Fibroblast of the aortic adventitia (primary cell): ENCODE data around the gene CD7. TPM values are rescaled to one million over a fixed set of nuclear protein-coding genes. Genes with fewer than 3 reads are reported as not detected.
A peak's percentile ranks its signal among the peaks of the same experiment; 100 is the strongest.

Experiments used
- DNase-seq: peaks from one replicate; pipeline ENCODE4 v3.0.0-alpha.2; 2010; ENCODE audit warnings: low read depth
- H3K4me3 ChIP-seq: 2 replicates; pipeline ENCODE4 v1.5.1; 2011; ENCODE audit warnings: low read depth, mild to moderate bottlenecking, control low read depth, low read length, moderate library complexity
- total RNA-seq: library from RNA; depleted of rRNA; stranded (reverse); fragments of >200 nt; gene quantifications from 2 replicates; pipeline ENCODE4 v1.2.3, GENCODE V29; 2012; ENCODE audit warnings: low replicate concordance
- TF ChIP-seq, protein P1 (sequence below): IDR thresholded peaks from 2 replicates; pipeline ENCODE4 v1.5.1; 2011; ENCODE audit warnings: mild to moderate bottlenecking, low read length, control low read depth, inconsistent platforms; ENCODE audit not compliant: insufficient read depth

Gene CD7
- total RNA-seq, 1 donor, result not detected

- TF ChIP-seq, protein P1, sequence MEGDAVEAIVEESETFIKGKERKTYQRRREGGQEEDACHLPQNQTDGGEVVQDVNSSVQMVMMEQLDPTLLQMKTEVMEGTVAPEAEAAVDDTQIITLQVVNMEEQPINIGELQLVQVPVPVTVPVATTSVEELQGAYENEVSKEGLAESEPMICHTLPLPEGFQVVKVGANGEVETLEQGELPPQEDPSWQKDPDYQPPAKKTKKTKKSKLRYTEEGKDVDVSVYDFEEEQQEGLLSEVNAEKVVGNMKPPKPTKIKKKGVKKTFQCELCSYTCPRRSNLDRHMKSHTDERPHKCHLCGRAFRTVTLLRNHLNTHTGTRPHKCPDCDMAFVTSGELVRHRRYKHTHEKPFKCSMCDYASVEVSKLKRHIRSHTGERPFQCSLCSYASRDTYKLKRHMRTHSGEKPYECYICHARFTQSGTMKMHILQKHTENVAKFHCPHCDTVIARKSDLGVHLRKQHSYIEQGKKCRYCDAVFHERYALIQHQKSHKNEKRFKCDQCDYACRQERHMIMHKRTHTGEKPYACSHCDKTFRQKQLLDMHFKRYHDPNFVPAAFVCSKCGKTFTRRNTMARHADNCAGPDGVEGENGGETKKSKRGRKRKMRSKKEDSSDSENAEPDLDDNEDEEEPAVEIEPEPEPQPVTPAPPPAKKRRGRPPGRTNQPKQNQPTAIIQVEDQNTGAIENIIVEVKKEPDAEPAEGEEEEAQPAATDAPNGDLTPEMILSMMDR, result no peak
- no peak for DNase-seq
- no peak overlapping the region for H3K4me3 ChIP-seq
Observed at GRCh38 chr17:82302568-82302963, 14.8 kb downstream of the CD7 start.

DNA sequence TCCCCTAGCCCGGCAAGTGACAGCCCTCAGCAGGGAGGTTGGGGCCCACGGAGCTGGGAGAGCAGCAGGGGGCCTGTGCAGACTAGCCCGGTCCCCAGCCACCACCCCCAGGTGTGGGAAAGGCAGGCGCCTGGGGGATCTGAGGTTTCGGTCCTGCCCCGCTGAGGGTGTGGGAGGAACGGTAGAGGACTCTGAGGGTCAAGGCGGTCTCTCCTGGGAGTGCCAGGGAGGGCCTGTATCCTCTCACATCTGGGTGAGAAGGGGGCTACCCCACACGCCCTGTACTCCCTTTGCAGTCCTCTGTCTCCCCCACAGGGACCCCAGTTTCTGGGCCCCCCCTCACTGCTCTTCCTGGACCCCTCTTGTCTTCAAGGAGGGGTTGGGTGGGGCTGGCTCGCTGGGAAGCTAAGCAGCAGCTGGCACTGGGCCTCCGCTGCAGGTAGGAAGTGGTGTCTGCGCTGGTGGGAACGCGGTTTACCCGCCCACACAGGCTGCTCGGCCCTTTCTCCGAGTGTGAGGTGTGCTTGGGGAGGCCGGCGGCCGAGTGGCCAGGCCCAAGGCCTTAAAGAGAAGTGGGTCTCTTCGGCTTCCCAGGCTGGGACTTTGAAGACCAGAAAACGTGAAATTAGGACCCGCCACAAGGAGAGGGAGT is 15.4 kb downstream of the CD7 start:
- H3K4me3 ChIP-seq, result no peak overlapping the region
- TF ChIP-seq, protein P1, result no peak
- DNase-seq, result no peak

- no peak for DNase-seq
- H3K4me3 ChIP-seq, result no peak overlapping the region
- TF ChIP-seq, protein P1, result no peak
Observed at GRCh38 chr17:82301300-82301915, 16.0 kb downstream of the CD7 start.

GRCh38 chr17:82300707-82301270 is 16.6 kb downstream of the CD7 start:
- no peak overlapping the region for H3K4me3 ChIP-seq
- TF ChIP-seq, protein P1, result peak; percentile 80
- DNase-seq, result peak; percentile 46

GRCh38 chr17:82300228-82300627 is 17.2 kb downstream of the CD7 start:
- DNase-seq, result no peak
- TF ChIP-seq, protein P1, result no peak

DNA sequence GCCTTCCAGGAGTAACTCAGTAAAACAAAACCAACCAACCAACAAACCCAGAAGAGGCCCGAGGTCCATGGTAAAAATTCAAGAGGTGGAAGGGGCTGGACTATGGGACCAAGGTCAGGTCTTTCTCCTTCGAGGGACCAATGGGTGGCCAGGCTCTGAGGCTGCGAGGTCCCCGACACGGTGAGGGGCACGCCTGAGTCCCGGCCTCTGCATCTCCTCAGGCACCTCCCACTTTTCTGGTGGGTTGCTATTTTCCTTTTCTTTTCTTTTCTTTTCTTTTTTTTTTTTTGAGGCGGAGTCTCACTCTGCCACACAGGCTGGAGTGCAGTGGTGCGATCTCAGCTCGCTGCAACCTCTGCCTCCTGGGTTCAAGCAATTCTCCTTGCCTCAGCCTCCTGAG is 18.0 kb downstream of the CD7 start:
- H3K4me3 ChIP-seq, result no peak overlapping the region
- no peak for DNase-seq
- TF ChIP-seq, protein P1, result no peak

More at GRCh38 chr17:82300228-82300627, 17.2 kb downstream of the CD7 start:
- no peak overlapping the region for H3K4me3 ChIP-seq
